Ishikawa (cell line): Measurements from ENCODE around the gene NIPSNAP3A.

ENCODE experiments used
- CEBPB ChIP-seq: IDR thresholded peaks from 2 replicates; pipeline ENCODE4 v1.6.1; 2012
- CREB1 ChIP-seq: IDR thresholded peaks from 2 replicates; pipeline ENCODE4 v1.6.1; 2012; ENCODE audit warnings: low read depth
- EGR1 ChIP-seq: IDR thresholded peaks from 2 replicates; pipeline ENCODE4 v1.6.1; 2012
- EP300 ChIP-seq: IDR thresholded peaks from 2 replicates; pipeline ENCODE4 v1.6.1; 2012; ENCODE audit warnings: borderline replicate concordance
- FOXM1 ChIP-seq: IDR thresholded peaks from 2 replicates; pipeline ENCODE4 v1.6.1; 2012; ENCODE audit warnings: low read depth, borderline replicate concordance
- MAX ChIP-seq: IDR thresholded peaks from 2 replicates; pipeline ENCODE4 v1.6.1; 2012
- NFIC ChIP-seq: IDR thresholded peaks from 2 replicates; pipeline ENCODE4 v1.6.1; 2012
- RAD21 ChIP-seq: IDR thresholded peaks from 2 replicates; pipeline ENCODE4 v1.6.1; 2012; ENCODE audit warnings: low read depth
- REST ChIP-seq: IDR thresholded peaks from 2 replicates; pipeline ENCODE4 v1.6.1; 2012; ENCODE audit warnings: low read depth, mild to moderate bottlenecking
- TAF1 ChIP-seq: IDR thresholded peaks from 2 replicates; pipeline ENCODE4 v1.6.1; 2012; ENCODE audit warnings: low read depth, mild to moderate bottlenecking
- TCF12 ChIP-seq: IDR thresholded peaks from 2 replicates; pipeline ENCODE4 v1.6.1; 2012; ENCODE audit warnings: low read depth
- TEAD4 ChIP-seq: IDR thresholded peaks from 2 replicates; pipeline ENCODE4 v1.6.1; 2012
- YY1 ChIP-seq: IDR thresholded peaks from 2 replicates; pipeline ENCODE4 v1.6.1; 2012; ENCODE audit warnings: low read depth
- ZBTB7A ChIP-seq: IDR thresholded peaks from 2 replicates; pipeline ENCODE4 v1.6.1; 2012; ENCODE audit warnings: low read depth
- TF ChIP-seq, protein P1 (sequence below): IDR thresholded peaks from 2 replicates; pipeline ENCODE4 v1.6.1; 2012

NIPSNAP3A gene

DNA sequence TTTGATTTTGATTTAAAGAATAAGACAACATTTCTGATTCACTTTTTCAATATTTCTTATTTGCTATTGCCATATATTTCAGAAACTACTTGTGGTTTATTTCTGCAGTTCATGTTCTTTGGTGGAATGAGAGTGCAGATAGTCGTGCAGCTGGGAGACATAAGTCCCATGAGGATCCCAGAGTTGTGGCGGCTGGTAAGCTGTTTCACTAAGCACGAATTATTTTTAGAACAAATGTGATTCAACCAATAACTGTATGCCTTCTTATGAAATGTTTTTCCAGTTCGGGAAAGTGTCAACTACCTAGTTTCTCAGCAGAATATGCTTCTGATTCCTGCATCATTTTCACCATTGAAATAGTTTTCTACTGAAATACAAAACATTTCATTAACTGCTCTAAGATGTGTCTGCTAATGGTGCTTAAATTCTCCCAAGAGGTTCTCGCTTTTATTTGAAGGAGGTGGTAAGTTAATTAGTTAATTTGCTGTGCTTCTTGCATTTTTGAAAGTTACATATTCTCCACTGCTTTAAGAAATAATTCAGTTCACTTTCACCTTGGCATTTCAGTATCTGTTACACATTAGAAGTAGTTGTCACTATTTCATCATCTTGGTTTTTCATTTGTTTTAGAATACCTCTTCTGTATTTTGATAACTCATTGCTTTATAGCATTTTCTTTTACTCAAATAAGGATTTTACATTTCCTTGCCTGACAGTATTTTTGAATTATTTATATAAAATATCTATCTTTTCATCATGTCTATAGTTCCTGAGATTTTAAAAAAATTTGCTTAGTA is 25.4 kb downstream of the NIPSNAP3A start:
- TF ChIP-seq CEBPB (no peak), NFIC (no peak), FOXM1 (no peak), TEAD4 (no peak), MAX (no peak)

GRCh38 chr9:104774132-104774531 is 26.6 kb downstream of the NIPSNAP3A start:
- TF ChIP-seq MAX (no peak), TCF12 (no peak), NFIC (no peak), TEAD4 (no peak), ZBTB7A (no peak), EP300 (no peak), YY1 (no peak), EGR1 (no peak), CREB1 (no peak), REST (no peak), TAF1 (no peak), CEBPB (no peak), FOXM1 (no peak), RAD21 (no peak)
- TF ChIP-seq, protein P1, sequence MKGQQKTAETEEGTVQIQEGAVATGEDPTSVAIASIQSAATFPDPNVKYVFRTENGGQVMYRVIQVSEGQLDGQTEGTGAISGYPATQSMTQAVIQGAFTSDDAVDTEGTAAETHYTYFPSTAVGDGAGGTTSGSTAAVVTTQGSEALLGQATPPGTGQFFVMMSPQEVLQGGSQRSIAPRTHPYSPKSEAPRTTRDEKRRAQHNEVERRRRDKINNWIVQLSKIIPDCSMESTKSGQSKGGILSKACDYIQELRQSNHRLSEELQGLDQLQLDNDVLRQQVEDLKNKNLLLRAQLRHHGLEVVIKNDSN = no peak

DNA sequence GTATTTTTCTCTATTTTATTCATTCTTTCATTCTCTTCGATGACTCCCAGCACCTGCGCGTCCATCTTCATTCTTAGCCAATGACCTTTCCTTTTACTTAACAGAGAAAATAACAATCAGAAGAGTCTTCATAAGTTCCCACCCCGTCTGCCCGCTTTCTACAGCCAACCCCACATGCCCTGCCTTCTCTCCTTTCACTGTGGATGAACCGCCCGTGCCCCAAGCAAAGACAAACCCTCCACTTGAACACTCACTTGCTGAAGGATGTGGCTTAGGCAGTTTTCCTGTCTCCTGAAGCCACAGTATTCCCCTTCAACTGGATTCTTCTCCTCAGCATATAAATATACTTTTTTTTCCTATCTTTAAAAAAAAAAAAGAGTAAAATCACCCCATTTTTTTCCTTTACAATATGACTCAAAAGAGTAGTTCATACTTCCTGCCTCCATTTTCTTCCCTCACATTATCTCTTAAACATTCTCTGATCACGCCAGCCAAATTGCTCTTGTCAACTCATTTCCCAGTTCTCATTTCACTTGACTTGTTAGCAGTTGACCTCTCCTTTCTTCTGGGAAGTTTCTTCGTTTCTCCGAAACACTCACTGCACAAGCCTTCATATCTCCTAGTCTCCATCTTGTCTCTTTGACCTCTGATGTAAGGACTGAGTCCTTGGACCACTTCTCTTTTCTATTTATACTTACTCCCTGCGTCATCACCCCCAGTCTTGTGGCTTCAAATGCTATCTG is 27.5 kb downstream of the NIPSNAP3A start:
- no peak for TF ChIP-seq YY1
- no peak for TF ChIP-seq TEAD4

- TF ChIP-seq RAD21 (no peak), YY1 (no peak), EP300 (no peak), TAF1 (no peak), MAX (no peak), NFIC (no peak), REST (no peak)
These were observed 28.1 kb downstream of the NIPSNAP3A start for GRCh38 chr9:104775574-104775936.

DNA sequence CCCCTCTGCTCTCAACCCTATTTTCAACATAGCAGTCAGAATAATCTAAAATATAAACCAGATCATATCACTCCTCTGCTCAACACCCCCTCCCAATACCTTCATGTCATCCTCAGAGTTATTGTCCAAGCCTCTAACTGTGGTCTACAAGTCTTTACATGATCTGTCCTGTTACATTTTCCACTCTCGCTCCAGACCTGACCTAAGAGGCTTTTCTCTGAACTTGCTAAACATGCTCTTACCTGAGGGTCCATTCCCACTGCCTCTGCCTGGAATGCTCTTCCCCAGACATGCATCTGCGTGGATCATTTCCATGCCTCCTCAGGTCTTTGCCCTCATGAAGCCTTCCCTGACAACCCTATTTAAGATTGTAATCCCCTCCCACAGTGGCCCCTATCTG is 28.5 kb downstream of the NIPSNAP3A start:
- TF ChIP-seq TCF12 (no peak), REST (no peak), ZBTB7A (no peak), CREB1 (no peak), FOXM1 (no peak), NFIC (no peak)
- TF ChIP-seq, protein P1 = no peak
